Epithelial cell of esophagus (primary cell): ENCODE measurements around the gene EIF2B2.
A peak's percentile ranks its signal among the peaks of the same experiment; 100 is the strongest.

Experiments used
- DNase-seq: peaks from one replicate; pipeline ENCODE4 v3.0.0; 2010; ENCODE audit warnings: low read depth
- H3K4me3 ChIP-seq: 2 replicates; pipeline ENCODE4 v1.5.1; 2011; ENCODE audit warnings: mild to moderate bottlenecking, low read length, control low read depth
- TF ChIP-seq, protein P1 (sequence below): IDR thresholded peaks from 2 replicates; pipeline ENCODE4 v1.5.1; 2011; ENCODE audit warnings: low read depth, mild to moderate bottlenecking, low read length, control low read depth, inconsistent platforms; ENCODE audit not compliant: insufficient read depth; ENCODE audit errors: missing control alignments

Gene EIF2B2

DNA sequence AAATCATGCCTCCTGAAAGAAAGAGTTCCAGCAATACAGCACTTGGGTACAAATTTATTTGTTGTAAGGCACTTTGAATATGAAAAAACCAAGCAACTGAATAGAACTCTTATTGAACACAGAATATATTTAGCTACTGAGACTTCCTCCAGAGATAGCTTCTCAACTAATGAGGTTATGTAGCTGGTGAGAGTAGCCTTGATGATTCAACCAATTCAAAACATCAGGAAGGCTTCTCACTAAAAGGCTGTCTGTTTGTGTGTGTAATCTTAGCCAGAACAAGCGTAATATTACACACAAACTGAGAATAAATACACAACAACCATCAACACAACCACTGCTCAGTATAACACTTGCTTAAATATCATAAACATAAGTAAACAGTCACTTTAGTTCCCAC, 20.4 kb downstream of the EIF2B2 start:
- no peak for DNase-seq
- no peak overlapping the region for H3K4me3 ChIP-seq
- TF ChIP-seq, protein P1, sequence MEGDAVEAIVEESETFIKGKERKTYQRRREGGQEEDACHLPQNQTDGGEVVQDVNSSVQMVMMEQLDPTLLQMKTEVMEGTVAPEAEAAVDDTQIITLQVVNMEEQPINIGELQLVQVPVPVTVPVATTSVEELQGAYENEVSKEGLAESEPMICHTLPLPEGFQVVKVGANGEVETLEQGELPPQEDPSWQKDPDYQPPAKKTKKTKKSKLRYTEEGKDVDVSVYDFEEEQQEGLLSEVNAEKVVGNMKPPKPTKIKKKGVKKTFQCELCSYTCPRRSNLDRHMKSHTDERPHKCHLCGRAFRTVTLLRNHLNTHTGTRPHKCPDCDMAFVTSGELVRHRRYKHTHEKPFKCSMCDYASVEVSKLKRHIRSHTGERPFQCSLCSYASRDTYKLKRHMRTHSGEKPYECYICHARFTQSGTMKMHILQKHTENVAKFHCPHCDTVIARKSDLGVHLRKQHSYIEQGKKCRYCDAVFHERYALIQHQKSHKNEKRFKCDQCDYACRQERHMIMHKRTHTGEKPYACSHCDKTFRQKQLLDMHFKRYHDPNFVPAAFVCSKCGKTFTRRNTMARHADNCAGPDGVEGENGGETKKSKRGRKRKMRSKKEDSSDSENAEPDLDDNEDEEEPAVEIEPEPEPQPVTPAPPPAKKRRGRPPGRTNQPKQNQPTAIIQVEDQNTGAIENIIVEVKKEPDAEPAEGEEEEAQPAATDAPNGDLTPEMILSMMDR, result no peak

DNA sequence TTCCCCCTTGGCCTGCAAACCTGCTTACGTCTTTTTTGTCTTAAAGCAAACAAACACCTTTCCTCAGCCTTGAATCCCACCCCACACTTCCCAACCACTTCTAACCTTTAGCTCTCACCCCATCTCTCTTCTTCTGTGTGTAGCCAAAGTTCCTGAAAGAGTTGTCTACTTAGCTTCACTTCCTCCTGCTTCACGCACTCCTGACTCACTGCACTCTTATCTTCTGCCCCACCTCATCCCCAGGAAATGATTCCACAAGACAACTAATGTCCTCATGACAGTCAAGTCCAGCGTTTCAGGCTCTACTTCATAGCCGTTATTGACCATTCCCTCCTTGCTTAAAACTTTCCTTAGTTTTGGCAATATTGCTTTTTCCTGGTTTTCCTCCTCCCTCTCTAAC, 22.4 kb downstream of the EIF2B2 start:
- TF ChIP-seq, protein P1, result no peak
- H3K4me3 ChIP-seq, result no peak overlapping the region
- DNase-seq, result peak; percentile 55

DNA sequence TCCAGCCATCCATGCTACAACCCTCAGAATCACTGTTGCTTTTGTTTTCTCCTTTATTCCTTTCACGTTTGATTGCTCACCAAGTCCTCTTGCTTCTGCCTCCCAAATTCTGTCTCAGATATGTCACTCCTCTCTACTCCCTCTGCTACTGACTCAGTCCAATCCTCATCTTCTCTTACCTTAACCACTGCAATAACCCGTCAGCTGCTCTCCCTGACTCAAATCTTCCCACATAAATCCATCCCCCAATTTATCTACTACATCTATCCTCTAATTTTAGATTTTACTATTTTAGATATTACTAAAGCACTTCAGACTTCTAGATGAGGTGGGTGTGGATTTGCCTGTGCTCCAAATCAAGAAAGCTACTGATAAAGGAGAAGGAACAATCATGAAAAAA, 23.2 kb downstream of the EIF2B2 start:
- TF ChIP-seq, protein P1, result no peak
- DNase-seq, result no peak
- no peak overlapping the region for H3K4me3 ChIP-seq

DNA sequence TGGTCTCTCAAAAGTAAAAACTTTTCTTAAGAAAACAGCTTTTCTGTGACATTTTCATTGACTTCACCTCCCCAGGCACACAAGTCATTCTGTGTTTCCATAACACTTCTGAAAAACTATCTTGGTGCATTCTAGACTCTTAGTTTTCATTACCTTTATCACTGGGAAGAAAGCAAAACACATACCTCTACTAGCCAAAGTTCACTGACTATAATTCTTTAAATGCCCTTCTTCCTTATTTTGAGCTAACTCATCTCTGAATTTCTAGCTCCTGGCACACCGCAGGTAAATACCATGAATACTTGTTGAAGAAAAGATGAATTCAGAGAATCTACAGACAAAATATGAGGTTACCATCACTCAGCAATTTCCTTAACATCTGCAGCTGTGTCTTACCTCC, 27.4 kb downstream of the EIF2B2 start:
- no peak for DNase-seq
- TF ChIP-seq, protein P1, result no peak
- H3K4me3 ChIP-seq, result no peak overlapping the region

DNA sequence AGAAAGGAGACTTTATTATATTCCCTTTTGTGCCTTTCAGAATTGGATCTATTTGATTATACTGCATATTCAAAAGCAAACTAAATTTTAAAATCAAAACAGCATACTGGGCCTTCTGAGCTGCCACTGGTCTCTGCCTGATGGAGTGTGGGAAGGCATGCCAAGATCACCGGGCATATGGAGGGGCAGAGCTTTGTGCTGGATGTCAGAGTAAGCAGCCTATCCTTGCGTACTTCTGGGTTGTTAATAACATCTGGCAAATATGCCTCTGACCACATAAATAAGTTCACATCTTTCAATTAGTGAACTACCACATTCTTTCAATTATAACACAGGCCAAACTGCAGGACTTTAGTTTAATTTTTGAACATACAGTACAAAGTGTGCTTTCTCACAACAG, 30.2 kb downstream of the EIF2B2 start:
- no peak for DNase-seq
- H3K4me3 ChIP-seq, result no peak overlapping the region
- TF ChIP-seq, protein P1, result no peak

DNA sequence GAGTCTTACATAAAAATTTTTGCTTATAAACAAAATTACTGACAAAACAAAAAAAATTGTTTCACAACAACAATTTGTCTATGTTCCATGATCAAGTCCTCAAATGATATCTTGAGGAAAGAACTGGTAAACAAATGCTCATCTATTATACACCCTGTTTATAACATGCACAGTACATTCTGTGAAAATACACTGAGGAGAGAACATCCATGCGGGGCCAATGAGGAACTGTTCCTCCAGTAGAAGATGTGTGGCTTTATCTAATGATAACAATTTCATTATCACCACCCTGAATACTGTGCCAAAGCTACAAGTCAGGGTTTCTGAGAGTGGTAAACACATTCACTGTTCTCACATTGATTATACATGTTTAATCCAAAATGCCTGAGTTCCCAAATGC, 37.8 kb downstream of the EIF2B2 start:
- TF ChIP-seq, protein P1, result no peak
- DNase-seq, result no peak
- H3K4me3 ChIP-seq, result no peak overlapping the region

DNA sequence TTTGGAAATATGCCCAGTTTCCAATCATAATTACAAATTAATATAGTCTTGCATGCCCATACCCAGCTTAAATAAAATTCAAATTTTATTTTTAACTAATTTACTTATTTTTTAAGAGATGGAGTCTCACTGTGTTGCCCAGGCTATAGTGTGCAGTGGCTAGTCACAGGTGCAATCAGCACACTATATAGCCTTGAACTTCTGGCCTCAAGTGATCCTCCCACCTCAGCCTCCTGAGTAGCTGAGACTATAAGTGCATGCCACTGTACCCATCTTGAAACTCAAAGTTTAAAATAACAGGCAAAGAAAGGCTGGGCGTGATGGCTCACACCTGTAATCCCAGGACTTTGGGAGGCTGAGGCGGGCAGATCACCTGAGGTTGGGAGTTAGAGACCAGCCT, 38.2 kb downstream of the EIF2B2 start:
- TF ChIP-seq, protein P1, result no peak
- no peak for DNase-seq
- no peak overlapping the region for H3K4me3 ChIP-seq
